Suppressor macrophage (primary cell): ENCODE results near the gene SLC16A2.

ENCODE experiments used
- DNase-seq, 4 experiments: peaks; one replicate each; pipeline ENCODE4 v3.0.0-alpha.2; 2020 to 2022
- total RNA-seq, 17 experiments: gene quantifications; one replicate each; lab custom pipeline; 2026; ENCODE audit warnings: mixed read lengths in 6 of 17, inconsistent platforms in 3 of 17; lab: John Stamatoyannopoulos, UW

Gene SLC16A2
- total RNA-seq: 0 to 0.88 (median 0.04) reads per million in 17 experiments

- peak in 3 of 4 experiments; percentile 9 to 49 (median 33) for DNase-seq
Observed at GRCh38 chrX:74421036-74421739, at the start of gene SLC16A2. Gene SLC16A2, plus strand, starts transcription at chrX:74421493. Its CDS starts 145 bp downstream, at chrX:74421638.

- DNase-seq: no peak
Observed at GRCh38 chrX:74372272-74372671, 49.0 kb upstream of the SLC16A2 start.

- no peak for DNase-seq
Observed at GRCh38 chrX:74377282-74377681, 44.0 kb upstream of the SLC16A2 start.

DNA sequence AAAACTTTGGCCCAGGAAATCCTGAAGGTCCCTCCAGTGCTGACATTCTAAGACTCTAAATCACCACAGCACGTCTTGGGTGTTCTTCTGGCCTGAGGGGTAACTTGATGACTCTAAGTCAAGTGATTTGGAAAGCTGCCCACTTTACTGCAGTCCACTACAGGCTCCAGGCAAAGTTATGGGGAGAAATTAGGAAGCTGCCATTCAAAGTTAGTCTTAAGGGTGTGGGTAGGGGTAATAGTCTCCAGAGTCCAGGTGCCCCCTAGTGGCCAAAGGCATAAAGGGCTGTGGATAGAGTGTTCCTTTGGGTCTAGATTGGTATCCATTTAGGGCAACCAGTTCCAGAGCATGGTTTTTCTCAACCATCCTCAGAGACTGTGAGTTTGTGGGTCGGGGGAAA lies 38.7 kb upstream of the SLC16A2 start:
- DNase-seq: peak; percentile 89 to 93 (median 91)

DNA sequence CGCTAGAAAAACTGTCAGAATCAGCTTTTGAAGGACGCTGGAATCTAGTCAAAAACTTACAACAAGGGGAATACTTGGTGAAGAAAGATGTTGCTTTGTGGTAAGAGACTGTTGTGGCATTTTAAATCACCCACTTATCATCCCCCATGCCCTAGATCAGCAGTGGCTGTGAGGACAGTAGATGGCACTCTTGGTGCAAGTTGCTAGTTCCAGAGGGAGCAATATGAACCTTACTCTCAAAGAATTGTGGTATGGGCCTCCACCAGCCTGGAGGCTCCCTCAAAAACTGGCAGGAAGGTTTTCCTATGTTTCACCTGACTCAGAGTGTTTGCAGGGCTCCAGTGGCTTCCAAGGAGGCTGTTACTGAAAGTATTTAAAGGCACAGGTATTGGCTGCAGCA lies 37.7 kb upstream of the SLC16A2 start:
- DNase-seq: peak; percentile 25 to 61 (median 44)

GRCh38 chrX:74389016-74389722 lies 32.1 kb upstream of the SLC16A2 start:
- no peak for DNase-seq

DNA sequence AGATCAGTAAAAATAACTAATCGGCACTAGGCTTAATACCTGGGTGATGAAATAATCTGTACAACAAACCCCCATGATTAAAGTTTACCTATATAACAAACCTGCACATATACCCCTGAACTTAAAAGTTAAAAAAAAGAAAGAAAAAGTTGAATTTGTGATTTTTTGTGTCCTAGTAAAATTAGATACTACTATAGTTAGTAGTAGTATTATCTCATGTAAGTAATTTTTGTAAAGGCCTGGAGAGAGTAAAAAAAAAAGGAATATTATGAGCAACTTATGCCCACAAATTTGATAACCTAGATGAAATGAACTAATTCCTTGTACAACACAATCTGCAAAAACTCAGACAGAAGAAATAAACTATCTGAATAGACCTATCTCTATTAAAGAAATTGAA lies 25.7 kb upstream of the SLC16A2 start:
- DNase-seq: no peak

DNA sequence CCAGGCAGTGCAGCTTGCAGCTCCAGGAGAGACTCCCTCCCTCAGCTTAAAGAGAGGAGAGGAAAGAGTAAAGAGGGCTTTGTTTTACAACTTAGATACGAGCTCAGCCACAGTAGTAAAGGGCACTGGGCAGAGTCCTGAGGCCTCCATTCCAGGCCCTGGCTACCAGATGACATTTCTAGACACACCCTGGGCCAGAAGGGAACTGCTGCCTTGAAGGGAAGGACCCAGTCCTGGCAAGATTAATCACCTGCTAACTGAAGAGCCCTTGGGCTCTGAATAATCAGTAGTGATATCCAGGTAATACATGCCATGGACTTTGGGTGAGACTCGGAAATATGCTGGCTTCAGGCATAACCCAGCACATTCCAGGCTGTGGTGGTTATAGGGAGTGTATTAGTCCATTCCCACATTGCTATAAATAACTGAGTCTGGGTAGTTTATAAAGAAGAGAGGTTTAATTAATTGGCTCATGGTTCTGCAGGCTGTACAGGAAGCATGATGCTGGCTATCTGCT lies 15.3 kb upstream of the SLC16A2 start:
- no peak for DNase-seq

DNA sequence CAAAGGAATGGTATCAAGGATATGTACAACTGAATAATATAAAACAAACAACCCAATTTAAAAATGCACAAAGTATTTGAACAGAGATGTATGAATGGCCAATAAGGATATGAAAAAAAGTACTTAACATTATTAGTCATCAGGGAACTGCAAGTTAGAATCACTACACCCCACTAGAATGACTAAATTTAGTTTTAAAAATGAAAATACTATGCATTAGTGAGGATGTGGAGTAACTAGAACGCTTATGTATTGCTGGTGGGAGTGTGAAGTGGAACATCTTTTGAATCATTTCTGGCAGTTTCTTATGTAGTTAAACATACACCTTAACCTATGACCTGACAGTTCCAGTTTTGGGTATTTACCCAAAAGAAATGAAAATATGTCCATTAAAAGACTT lies 13.0 kb upstream of the SLC16A2 start:
- no peak for DNase-seq

DNA sequence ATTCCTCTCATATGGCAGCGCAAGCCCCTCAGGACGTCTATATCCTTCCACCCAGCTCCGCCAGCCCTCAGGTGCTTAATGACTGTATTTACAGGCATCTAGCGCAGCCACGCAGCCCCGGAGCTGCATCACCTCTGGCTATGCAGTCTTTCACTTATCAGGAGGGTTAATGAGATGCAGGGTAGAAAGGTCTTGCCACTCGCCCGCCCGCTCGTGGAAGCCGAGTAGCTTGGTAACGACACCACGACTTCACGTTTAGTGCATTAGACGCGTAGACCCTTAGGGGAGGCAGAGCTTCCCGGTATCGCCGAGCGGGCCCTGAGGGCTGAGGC lies 1.5 kb upstream of the SLC16A2 start:
- DNase-seq: no peak

DNA sequence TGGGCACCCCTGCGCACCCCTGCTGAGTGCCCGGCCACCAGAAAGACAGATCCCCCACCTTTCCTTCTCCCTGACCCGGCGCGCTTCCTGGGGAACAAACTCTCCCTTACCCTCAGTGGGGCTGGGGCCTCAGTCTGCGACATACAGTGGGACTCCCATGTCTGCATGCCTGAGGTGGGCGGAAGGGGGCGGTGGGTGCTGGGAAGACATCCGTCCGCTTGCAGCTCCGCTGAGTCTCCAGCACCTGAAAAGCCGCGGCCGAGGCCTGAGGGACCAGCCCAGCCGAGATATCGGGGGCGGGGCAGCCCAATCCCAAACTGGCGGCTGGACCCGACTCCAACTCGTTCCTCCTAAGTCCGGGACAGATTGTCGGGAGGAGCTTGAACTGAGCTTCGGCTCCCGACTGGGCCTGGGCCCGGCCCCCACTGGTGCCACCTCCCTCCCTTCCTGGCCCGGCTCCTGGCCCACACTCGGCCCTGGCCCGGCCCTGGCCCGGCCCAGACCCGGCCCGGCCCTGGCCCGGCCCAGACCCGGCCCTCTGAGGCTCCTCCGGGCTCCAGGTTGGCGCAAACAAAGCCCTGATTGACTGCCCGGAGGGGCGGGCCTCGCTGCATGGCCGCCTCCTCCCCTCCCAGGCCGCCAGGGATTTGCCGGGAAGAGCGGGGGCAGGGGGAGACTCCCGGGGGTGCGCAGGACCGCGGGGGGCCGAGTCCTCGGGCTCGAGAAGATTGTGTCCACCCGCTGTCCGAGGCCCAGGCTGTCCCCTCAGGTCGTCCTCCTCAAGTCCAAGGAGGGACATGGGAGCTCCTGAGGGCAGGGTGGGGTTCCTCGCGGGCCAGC lies 877 bp upstream of the SLC16A2 start:
- DNase-seq: peak in 2 of 4 experiments; percentile 6 to 16

DNA sequence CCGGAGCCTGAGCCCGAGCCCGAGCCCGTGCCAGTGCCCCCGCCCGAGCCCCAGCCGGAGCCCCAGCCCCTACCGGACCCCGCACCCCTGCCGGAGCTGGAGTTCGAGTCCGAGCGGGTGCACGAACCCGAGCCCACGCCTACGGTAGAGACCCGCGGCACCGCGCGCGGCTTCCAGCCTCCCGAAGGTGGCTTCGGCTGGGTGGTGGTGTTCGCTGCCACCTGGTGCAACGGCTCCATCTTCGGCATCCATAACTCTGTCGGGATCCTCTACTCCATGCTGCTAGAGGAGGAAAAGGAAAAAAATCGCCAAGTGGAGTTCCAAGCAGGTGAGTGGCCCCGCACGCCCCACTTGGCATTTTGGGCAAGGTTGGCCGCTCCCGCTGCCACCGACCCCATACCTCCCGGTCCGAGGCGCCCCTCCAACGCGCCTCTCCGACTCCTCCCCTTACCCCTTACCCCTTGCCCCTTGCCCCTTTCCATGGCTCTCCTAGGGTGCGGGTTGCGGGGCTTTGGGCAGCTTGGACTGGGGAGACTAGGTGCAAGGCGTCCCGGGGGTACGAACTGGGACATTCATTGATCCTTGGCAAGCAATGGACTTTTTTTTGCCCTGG lies 553 bp downstream of the SLC16A2 start:
- DNase-seq: peak in 1 of 4 experiments; percentile 4

DNA sequence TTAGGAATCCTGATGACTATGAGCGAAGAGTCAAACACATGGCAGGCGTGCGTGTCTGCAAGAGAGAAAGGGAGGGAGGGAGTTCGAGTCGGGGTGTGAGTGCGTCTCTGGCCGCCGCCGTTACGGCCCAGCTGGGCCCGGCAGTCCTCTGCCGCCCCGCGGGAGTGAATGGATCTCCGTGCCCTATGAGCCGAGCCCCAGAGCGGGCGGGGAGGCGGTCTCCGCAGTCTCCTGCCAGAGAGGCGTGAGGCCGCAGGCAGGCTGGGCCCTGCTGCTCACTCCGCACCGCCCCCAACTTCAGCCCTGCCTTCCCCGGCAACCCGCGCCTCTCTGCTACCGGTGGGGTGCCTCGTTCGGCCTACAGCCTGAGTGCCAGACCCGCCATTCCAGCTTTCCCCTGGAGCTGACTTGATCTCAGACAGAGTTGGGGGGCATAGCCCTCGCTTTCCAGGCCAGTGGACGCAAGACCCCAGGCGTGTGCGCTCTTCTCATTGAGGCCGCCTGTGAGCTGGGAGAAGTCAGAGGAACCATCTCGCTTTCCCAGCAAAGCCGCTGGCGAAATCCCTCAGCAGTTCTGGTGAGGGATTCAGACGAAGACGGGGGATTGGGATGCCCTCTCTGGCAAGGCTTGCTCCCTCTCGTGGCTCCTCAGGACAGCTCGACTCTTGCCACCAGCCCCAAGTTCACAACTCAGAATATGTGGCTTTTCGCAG lies 1.4 kb downstream of the SLC16A2 start:
- DNase-seq: peak in 3 of 4 experiments; percentile 14 to 36 (median 19)

GRCh38 chrX:74423289-74423998 lies 2.2 kb downstream of the SLC16A2 start:
- DNase-seq: no peak

DNA sequence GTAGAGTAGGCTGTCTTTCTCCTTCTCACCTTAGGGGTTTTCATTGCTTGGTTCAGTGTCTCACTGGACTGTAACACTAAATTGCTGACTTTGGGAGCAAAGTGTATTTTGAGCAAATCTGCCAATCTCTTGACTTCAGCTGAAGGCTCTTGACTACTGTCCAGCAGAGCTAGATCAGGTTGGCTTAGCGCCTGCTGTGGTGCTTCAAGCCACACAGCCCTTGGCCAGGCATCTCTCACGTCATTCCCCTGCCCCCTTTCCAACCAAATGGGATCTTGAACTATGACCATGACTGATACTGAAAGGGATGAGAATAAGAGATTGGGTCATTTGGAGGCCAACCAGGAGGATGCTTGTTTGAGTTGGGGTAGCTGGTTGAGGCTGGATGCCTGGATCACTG lies 4.8 kb downstream of the SLC16A2 start:
- DNase-seq: no peak

DNA sequence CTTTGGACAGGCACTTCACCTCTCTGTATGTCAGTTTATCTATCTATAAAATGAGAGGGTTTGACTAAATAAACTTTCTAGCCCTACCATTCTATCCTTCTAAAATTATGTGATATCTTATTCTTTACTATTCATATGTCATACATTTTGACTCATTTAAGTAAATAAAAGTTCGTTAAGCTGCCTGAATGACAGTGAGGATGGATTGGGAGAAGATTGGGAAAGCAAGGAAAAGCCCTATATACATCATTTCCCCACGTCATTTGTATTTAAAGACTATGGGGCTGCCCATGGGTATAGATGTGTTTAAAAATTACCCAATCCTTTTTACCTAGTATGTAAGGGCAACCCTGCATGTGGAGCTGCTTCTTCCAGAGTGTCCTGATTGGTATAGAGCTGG lies 5.3 kb downstream of the SLC16A2 start:
- no peak for DNase-seq

DNA sequence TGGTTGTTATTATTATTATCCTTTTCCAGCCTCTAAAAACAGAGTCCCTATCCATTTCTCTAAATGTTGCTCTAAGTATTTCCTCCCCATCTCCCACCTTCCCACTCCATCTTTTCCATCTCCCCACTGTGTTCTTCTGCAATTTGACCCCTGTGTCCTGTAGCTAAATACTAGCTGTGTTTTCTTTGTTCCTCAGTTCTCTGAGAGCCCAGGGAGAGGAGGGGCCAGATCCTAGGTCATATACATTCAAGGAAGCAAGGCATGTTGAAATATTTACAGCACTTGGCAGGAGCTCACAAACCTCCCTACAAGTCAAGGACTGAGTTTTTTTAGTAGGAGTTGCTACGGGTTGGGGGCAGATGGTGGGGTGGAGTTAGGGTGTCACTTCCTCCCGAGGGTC lies 10.5 kb downstream of the SLC16A2 start:
- no peak for DNase-seq

GRCh38 chrX:74434336-74434735 lies 13.0 kb downstream of the SLC16A2 start:
- DNase-seq: no peak

GRCh38 chrX:74437530-74437929 lies 16.2 kb downstream of the SLC16A2 start:
- DNase-seq: no peak

- no peak for DNase-seq
Observed at GRCh38 chrX:74438764-74439163, 17.5 kb downstream of the SLC16A2 start.

DNA sequence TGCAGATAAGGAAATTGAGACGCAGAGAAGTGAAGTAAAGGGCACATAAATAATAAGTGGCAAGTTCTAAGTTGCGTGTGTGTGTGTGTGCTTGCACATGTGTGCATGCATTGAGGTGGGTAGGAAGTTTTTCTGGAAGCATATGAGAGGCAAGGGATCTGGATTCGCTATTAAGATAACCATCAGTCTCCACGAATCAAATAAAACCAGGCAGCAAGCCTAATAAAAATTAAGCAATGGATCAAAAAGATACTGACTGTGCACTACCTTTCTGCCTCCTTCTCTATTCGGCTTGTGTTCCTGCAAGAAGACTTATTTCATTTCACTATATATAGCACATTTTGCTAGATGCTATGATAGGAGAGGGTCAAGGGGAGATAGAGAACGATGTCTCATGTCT lies 23.8 kb downstream of the SLC16A2 start:
- DNase-seq: no peak
